Measurements from ENCODE around the gene CELF4. TPM values are rescaled to one million over a fixed set of nuclear protein-coding genes. Genes with fewer than 3 reads are reported as not detected.
"Not testable (repeated sequence)": the region's sequence is repeated elsewhere in the genome, so short reads cannot be mapped to it uniquely, and the experiment has no call there.

CELF4 gene
- total RNA-seq, 2 donors from 2014 or later = not detected

- DNase-seq (ENCODE audit: low spot score in 2 of 2) (no peak), ATAC-seq (no peak)
- peaks cover 0 to 11% of the 10 kb centered on the region in 2 donors for H3K36me3 Mint-ChIP-seq
- H3K27ac Mint-ChIP-seq = no peak overlapping the region
- peaks cover 7 to 9% of the 10 kb centered on the region in 2 donors for H3K9me3 Mint-ChIP-seq
These were observed 84.1 kb downstream of the CELF4 start for GRCh38 chr18:37481491-37481890.

- ATAC-seq = no peak
- peaks cover 7 to 9% of the 10 kb centered on the region in 2 donors for H3K9me3 Mint-ChIP-seq
- no peak overlapping the region for H3K27ac Mint-ChIP-seq
- DNase-seq (ENCODE audit: low spot score in 2 of 2) = no peak
- peaks cover 0 to 11% of the 10 kb centered on the region in 2 donors for H3K36me3 Mint-ChIP-seq
These were observed 84.5 kb downstream of the CELF4 start for GRCh38 chr18:37481072-37481471.

- DNase-seq (ENCODE audit: low spot score in 2 of 2) = no peak
- no peak overlapping the region for H3K27ac Mint-ChIP-seq
- H3K9me3 Mint-ChIP-seq = no peaks in the 10 kb centered on the region
- ATAC-seq = no peak
- H3K36me3 Mint-ChIP-seq = no peaks in the 10 kb centered on the region
These were observed 88.8 kb downstream of the CELF4 start for GRCh38 chr18:37476611-37477295.

- Mint-ChIP-seq H3K27ac (no peak overlapping the region), H3K36me3 (no peaks in the 10 kb centered on the region), H3K9me3 (no peaks in the 10 kb centered on the region)
- peak in 1 of 2 donors; percentile 37 for ATAC-seq
- peak in 1 of 2 donors; percentile 34 for DNase-seq (ENCODE audit: low spot score in 2 of 2)
These were observed 89.4 kb downstream of the CELF4 start for GRCh38 chr18:37476182-37476581.

GRCh38 chr18:37473195-37473840 lies 92.3 kb downstream of the CELF4 start:
- DNase-seq (ENCODE audit: low spot score in 2 of 2) (no peak), ATAC-seq (no peak)
- no peaks in the 10 kb centered on the region for H3K9me3 Mint-ChIP-seq
- H3K36me3 Mint-ChIP-seq = no peaks in the 10 kb centered on the region
- no peak overlapping the region for H3K27ac Mint-ChIP-seq

- no peaks in the 10 kb centered on the region for H3K9me3 Mint-ChIP-seq
- DNase-seq (ENCODE audit: low spot score in 2 of 2) (no peak), ATAC-seq (no peak)
- no peak overlapping the region for H3K27ac Mint-ChIP-seq
- no peaks in the 10 kb centered on the region for H3K36me3 Mint-ChIP-seq
These were observed 94.0 kb downstream of the CELF4 start for GRCh38 chr18:37471637-37472036.

GRCh38 chr18:37470986-37471385 lies 94.6 kb downstream of the CELF4 start:
- Mint-ChIP-seq H3K36me3 (no peaks in the 10 kb centered on the region), H3K9me3 (no peaks in the 10 kb centered on the region), H3K27ac (no peak overlapping the region)
- DNase-seq (ENCODE audit: low spot score in 2 of 2) (no peak), ATAC-seq (no peak)

- ATAC-seq (no peak), DNase-seq (ENCODE audit: low spot score in 2 of 2) (no peak)
- no peak overlapping the region for H3K27ac Mint-ChIP-seq
- H3K9me3 Mint-ChIP-seq = no peaks in the 10 kb centered on the region
- H3K36me3 Mint-ChIP-seq = no peaks in the 10 kb centered on the region
These were observed 98.5 kb downstream of the CELF4 start for GRCh38 chr18:37467002-37467662.

GRCh38 chr18:37465958-37466357 lies 99.6 kb downstream of the CELF4 start:
- Mint-ChIP-seq H3K27ac (no peak overlapping the region), H3K9me3 (no peaks in the 10 kb centered on the region), H3K36me3 (no peaks in the 10 kb centered on the region)
- ATAC-seq (no peak), DNase-seq (ENCODE audit: low spot score in 2 of 2) (no peak)

GRCh38 chr18:37464257-37464656 lies 101.3 kb downstream of the CELF4 start:
- Mint-ChIP-seq H3K27ac (no peak overlapping the region), H3K36me3 (no peaks in the 10 kb centered on the region), H3K9me3 (no peaks in the 10 kb centered on the region)
- ATAC-seq = no peak
- no peak for DNase-seq (ENCODE audit: low spot score in 2 of 2)

GRCh38 chr18:37461329-37461728 lies 104.3 kb downstream of the CELF4 start:
- H3K27ac Mint-ChIP-seq; ATAC-seq; H3K36me3 Mint-ChIP-seq; DNase-seq (ENCODE audit: low spot score in 2 of 2); H3K9me3 Mint-ChIP-seq: not testable (repeated sequence)

- Mint-ChIP-seq H3K36me3 (no peaks in the 10 kb centered on the region), H3K9me3 (no peaks in the 10 kb centered on the region), H3K27ac (no peak overlapping the region)
- no peak for ATAC-seq
- DNase-seq (ENCODE audit: low spot score in 2 of 2) = no peak
These were observed 105.0 kb downstream of the CELF4 start for GRCh38 chr18:37460604-37461003.

- H3K36me3 Mint-ChIP-seq = no peaks in the 10 kb centered on the region
These were observed 106.9 kb downstream of the CELF4 start for GRCh38 chr18:37458697-37459096.

GRCh38 chr18:37457753-37458152 lies 107.8 kb downstream of the CELF4 start:
- Mint-ChIP-seq H3K27ac (peak overlapping the region in 1 of 2 donors; percentile 65), H3K9me3 (no peaks in the 10 kb centered on the region), H3K36me3 (no peaks in the 10 kb centered on the region)
- no peak for ATAC-seq
- no peak for DNase-seq (ENCODE audit: low spot score in 2 of 2)

More at GRCh38 chr18:37458697-37459096, 106.9 kb downstream of the CELF4 start:
- no peak for ATAC-seq
- no peak for DNase-seq (ENCODE audit: low spot score in 2 of 2)
- H3K9me3 Mint-ChIP-seq = no peaks in the 10 kb centered on the region
- no peak overlapping the region for H3K27ac Mint-ChIP-seq

GRCh38 chr18:37457341-37457740 lies 108.3 kb downstream of the CELF4 start:
- Mint-ChIP-seq H3K9me3 (no peaks in the 10 kb centered on the region), H3K27ac (peak overlapping the region in 1 of 2 donors; percentile 65), H3K36me3 (no peaks in the 10 kb centered on the region)
- DNase-seq (ENCODE audit: low spot score in 2 of 2) (no peak), ATAC-seq (no peak)

GRCh38 chr18:37456873-37457272 lies 108.7 kb downstream of the CELF4 start:
- no peak for DNase-seq (ENCODE audit: low spot score in 2 of 2)
- H3K36me3 Mint-ChIP-seq = no peaks in the 10 kb centered on the region
- H3K27ac Mint-ChIP-seq = no peak overlapping the region
- no peaks in the 10 kb centered on the region for H3K9me3 Mint-ChIP-seq
- no peak for ATAC-seq

GRCh38 chr18:37456395-37456794 lies 109.2 kb downstream of the CELF4 start:
- Mint-ChIP-seq H3K9me3 (no peaks in the 10 kb centered on the region), H3K36me3 (no peaks in the 10 kb centered on the region), H3K27ac (no peak overlapping the region)
- DNase-seq (ENCODE audit: low spot score in 2 of 2) (no peak), ATAC-seq (no peak)

Data from activated naive CD4-positive, alpha-beta T cell treated with anti-CD3 and anti-CD28 coated beads, Interleukin-2, amount 50 U/mL, for 72 hours (primary cell).